ENCODE measurements around the gene B3GALNT2.

GRCh38 chr1:235552146-235552716 lies 48.0 kb upstream of the B3GALNT2 start:
- TF ChIP-seq CTCF (IDR thresholded peaks at IDR 0.05) (no peak), ZFX (IDR thresholded peaks at IDR 0.05; ENCODE audit: borderline replicate concordance) (no peak)
